ENCODE data around the gene TBC1D23.

DNA sequence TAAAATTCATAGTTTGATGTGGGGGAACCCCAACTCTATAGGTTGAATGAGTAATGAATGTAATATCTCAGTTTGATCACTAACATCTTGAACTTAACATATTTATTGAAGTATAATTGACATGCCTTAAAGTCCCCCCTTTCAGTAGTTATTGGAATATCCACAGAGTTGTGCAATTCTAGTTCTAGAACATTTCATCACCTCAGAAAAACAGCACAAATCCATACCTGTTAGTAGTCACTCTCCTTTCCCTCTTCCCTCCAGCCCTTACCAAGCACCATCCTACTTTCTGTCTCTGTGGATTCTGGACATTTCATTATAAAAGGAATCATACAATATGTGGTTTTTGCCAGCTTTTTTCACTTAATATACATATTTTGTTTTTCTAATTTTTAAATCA is 65.0 kb downstream of the TBC1D23 start:
- TF ChIP-seq, protein P1, sequence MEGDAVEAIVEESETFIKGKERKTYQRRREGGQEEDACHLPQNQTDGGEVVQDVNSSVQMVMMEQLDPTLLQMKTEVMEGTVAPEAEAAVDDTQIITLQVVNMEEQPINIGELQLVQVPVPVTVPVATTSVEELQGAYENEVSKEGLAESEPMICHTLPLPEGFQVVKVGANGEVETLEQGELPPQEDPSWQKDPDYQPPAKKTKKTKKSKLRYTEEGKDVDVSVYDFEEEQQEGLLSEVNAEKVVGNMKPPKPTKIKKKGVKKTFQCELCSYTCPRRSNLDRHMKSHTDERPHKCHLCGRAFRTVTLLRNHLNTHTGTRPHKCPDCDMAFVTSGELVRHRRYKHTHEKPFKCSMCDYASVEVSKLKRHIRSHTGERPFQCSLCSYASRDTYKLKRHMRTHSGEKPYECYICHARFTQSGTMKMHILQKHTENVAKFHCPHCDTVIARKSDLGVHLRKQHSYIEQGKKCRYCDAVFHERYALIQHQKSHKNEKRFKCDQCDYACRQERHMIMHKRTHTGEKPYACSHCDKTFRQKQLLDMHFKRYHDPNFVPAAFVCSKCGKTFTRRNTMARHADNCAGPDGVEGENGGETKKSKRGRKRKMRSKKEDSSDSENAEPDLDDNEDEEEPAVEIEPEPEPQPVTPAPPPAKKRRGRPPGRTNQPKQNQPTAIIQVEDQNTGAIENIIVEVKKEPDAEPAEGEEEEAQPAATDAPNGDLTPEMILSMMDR (optimal IDR thresholded peaks at IDR 0.05 in 1 of 3, IDR thresholded peaks at IDR 0.05 in 1 of 3, conservative IDR thresholded peaks at IDR 0.05 in 1 of 3; ENCODE audit: extremely low read depth in 1 of 3, insufficient read depth in 2 of 3, low read length in 3 of 3) = no peak
- TF ChIP-seq EZH2 (IDR thresholded peaks at IDR 0.05; ENCODE audit: low read length) = no peak

Data from keratinocyte (primary cell).